Memory B cell (primary cell): ENCODE results near the gene BCAS1.

Experiments
- ATAC-seq: fragments of 150-1000 bp; cut with Tn5 transposase; 2 replicates; pipeline ENCODE4 v1.10.0; 2021; ENCODE audit warnings: low read depth, mild to moderate bottlenecking, moderate library complexity
- DNase-seq, 2 donors: peaks; one replicate each; pipeline ENCODE4 v3.0.0; 2022; ENCODE audit warnings: low spot score in 2 of 2
- H3K27ac Mint-ChIP-seq: one replicate; pipeline ENCODE4 v1.8.0; 2022; ENCODE audit warnings: mild to moderate bottlenecking, moderate library complexity, mixed read lengths
- H3K27me3 Mint-ChIP-seq: one replicate; pipeline ENCODE4 v1.8.0; 2022; ENCODE audit warnings: mixed read lengths
- H3K36me3 Mint-ChIP-seq: one replicate; pipeline ENCODE4 v1.8.0; 2022; ENCODE audit warnings: mild to moderate bottlenecking, mixed read lengths
- H3K4me1 Mint-ChIP-seq: one replicate; pipeline ENCODE4 v1.8.0; 2022; ENCODE audit warnings: mixed read lengths
- H3K4me3 Mint-ChIP-seq: one replicate; pipeline ENCODE4 v1.8.0; 2022; ENCODE audit warnings: mild to moderate bottlenecking, moderate library complexity, mixed read lengths
- H3K9me3 Mint-ChIP-seq: one replicate; pipeline ENCODE4 v1.8.0; 2022; ENCODE audit warnings: mixed read lengths

BCAS1 gene

GRCh38 chr20:54042021-54042420 lies 28.4 kb downstream of the BCAS1 start:
- no peak for ATAC-seq
- Mint-ChIP-seq H3K27ac (no peak overlapping the region), H3K4me1 (no peaks in the 10 kb centered on the region), H3K4me3 (no peak overlapping the region), H3K27me3 (peaks cover 1% of the 10 kb centered on the region), H3K36me3 (peaks cover 2% of the 10 kb centered on the region), H3K9me3 (peaks cover 2% of the 10 kb centered on the region)
- DNase-seq = no peak

- DNase-seq = no peak
- Mint-ChIP-seq H3K4me1 (no peaks in the 10 kb centered on the region), H3K9me3 (peaks cover 2% of the 10 kb centered on the region)
Measured at GRCh38 chr20:54041336-54041735, 29.1 kb downstream of the BCAS1 start.

GRCh38 chr20:54040531-54040930 lies 29.9 kb downstream of the BCAS1 start:
- peaks cover 1% of the 10 kb centered on the region for H3K27me3 Mint-ChIP-seq
- no peaks in the 10 kb centered on the region for H3K9me3 Mint-ChIP-seq
- H3K36me3 Mint-ChIP-seq = no peaks in the 10 kb centered on the region
- H3K4me1 Mint-ChIP-seq = no peaks in the 10 kb centered on the region
- ATAC-seq (no peak), DNase-seq (no peak)
- H3K27ac Mint-ChIP-seq = no peak overlapping the region
- no peak overlapping the region for H3K4me3 Mint-ChIP-seq

More at GRCh38 chr20:54041336-54041735, 29.1 kb downstream of the BCAS1 start:
- no peak overlapping the region for H3K27ac Mint-ChIP-seq
- no peak for ATAC-seq
- peaks cover 2% of the 10 kb centered on the region for H3K36me3 Mint-ChIP-seq
- no peak overlapping the region for H3K4me3 Mint-ChIP-seq
- H3K27me3 Mint-ChIP-seq = peaks cover 1% of the 10 kb centered on the region

- no peaks in the 10 kb centered on the region for H3K4me1 Mint-ChIP-seq
- H3K4me3 Mint-ChIP-seq = no peak overlapping the region
- H3K27ac Mint-ChIP-seq = no peak overlapping the region
- ATAC-seq (no peak), DNase-seq (no peak)
- H3K36me3 Mint-ChIP-seq = peaks cover 2% of the 10 kb centered on the region
- peaks cover 1% of the 10 kb centered on the region for H3K27me3 Mint-ChIP-seq
- H3K9me3 Mint-ChIP-seq = no peaks in the 10 kb centered on the region
Measured at GRCh38 chr20:54038961-54039360, 31.4 kb downstream of the BCAS1 start.

- ATAC-seq = no peak
- peaks cover 4% of the 10 kb centered on the region for H3K36me3 Mint-ChIP-seq
- H3K4me1 Mint-ChIP-seq = no peaks in the 10 kb centered on the region
- DNase-seq = no peak
- no peak overlapping the region for H3K4me3 Mint-ChIP-seq
- H3K9me3 Mint-ChIP-seq = peaks cover 6% of the 10 kb centered on the region
- H3K27me3 Mint-ChIP-seq = peaks cover 1% of the 10 kb centered on the region
- H3K27ac Mint-ChIP-seq = peak overlapping the region; percentile 30
Measured at GRCh38 chr20:54037525-54037924, 32.9 kb downstream of the BCAS1 start.

- H3K9me3 Mint-ChIP-seq = peaks cover 10% of the 10 kb centered on the region
- H3K27me3 Mint-ChIP-seq = no peaks in the 10 kb centered on the region
Measured at GRCh38 chr20:54029643-54030042, 40.8 kb downstream of the BCAS1 start.

GRCh38 chr20:54029176-54029575 lies 41.2 kb downstream of the BCAS1 start:
- ATAC-seq (no peak), DNase-seq (no peak)
- H3K36me3 Mint-ChIP-seq = peaks cover 25% of the 10 kb centered on the region
- H3K27me3 Mint-ChIP-seq = no peaks in the 10 kb centered on the region
- H3K4me1 Mint-ChIP-seq = no peaks in the 10 kb centered on the region
- no peak overlapping the region for H3K27ac Mint-ChIP-seq
- H3K9me3 Mint-ChIP-seq = peaks cover 10% of the 10 kb centered on the region
- no peak overlapping the region for H3K4me3 Mint-ChIP-seq

More at GRCh38 chr20:54029643-54030042, 40.8 kb downstream of the BCAS1 start:
- Mint-ChIP-seq H3K4me3 (no peak overlapping the region), H3K4me1 (no peaks in the 10 kb centered on the region), H3K27ac (no peak overlapping the region), H3K36me3 (peaks cover 21% of the 10 kb centered on the region)
- DNase-seq (no peak), ATAC-seq (no peak)

GRCh38 chr20:54028276-54029011 lies 42.0 kb downstream of the BCAS1 start:
- no peaks in the 10 kb centered on the region for H3K4me1 Mint-ChIP-seq
- H3K4me3 Mint-ChIP-seq = no peak overlapping the region
- H3K27me3 Mint-ChIP-seq = no peaks in the 10 kb centered on the region
- peaks cover 10% of the 10 kb centered on the region for H3K9me3 Mint-ChIP-seq
- peaks cover 26% of the 10 kb centered on the region for H3K36me3 Mint-ChIP-seq
- no peak for ATAC-seq
- no peak for DNase-seq
- no peak overlapping the region for H3K27ac Mint-ChIP-seq

GRCh38 chr20:54027704-54028103 lies 42.7 kb downstream of the BCAS1 start:
- Mint-ChIP-seq H3K4me3 (no peak overlapping the region), H3K27me3 (no peaks in the 10 kb centered on the region), H3K36me3 (peaks cover 24% of the 10 kb centered on the region), H3K4me1 (no peaks in the 10 kb centered on the region), H3K27ac (no peak overlapping the region), H3K9me3 (peaks cover 6% of the 10 kb centered on the region)
- ATAC-seq = no peak
- no peak for DNase-seq

- no peak for ATAC-seq
- H3K9me3 Mint-ChIP-seq = no peaks in the 10 kb centered on the region
- H3K27me3 Mint-ChIP-seq = no peaks in the 10 kb centered on the region
- no peak overlapping the region for H3K4me3 Mint-ChIP-seq
- H3K27ac Mint-ChIP-seq = no peak overlapping the region
- H3K4me1 Mint-ChIP-seq = no peaks in the 10 kb centered on the region
- peaks cover 16% of the 10 kb centered on the region for H3K36me3 Mint-ChIP-seq
- DNase-seq = no peak
Measured at GRCh38 chr20:54026295-54027064, 43.9 kb downstream of the BCAS1 start.

GRCh38 chr20:54025251-54025771 lies 45.1 kb downstream of the BCAS1 start:
- Mint-ChIP-seq H3K36me3 (peaks cover 15% of the 10 kb centered on the region), H3K27me3 (no peaks in the 10 kb centered on the region), H3K27ac (no peak overlapping the region), H3K9me3 (no peaks in the 10 kb centered on the region), H3K4me1 (no peaks in the 10 kb centered on the region), H3K4me3 (no peak overlapping the region)
- ATAC-seq (no peak), DNase-seq (no peak)

GRCh38 chr20:54023406-54023805 lies 47.0 kb downstream of the BCAS1 start:
- H3K9me3 Mint-ChIP-seq = no peaks in the 10 kb centered on the region
- DNase-seq (no peak), ATAC-seq (no peak)
- H3K27me3 Mint-ChIP-seq = no peaks in the 10 kb centered on the region
- peaks cover 2% of the 10 kb centered on the region for H3K4me1 Mint-ChIP-seq
- H3K4me3 Mint-ChIP-seq = no peak overlapping the region
- peaks cover 13% of the 10 kb centered on the region for H3K36me3 Mint-ChIP-seq
- no peak overlapping the region for H3K27ac Mint-ChIP-seq

GRCh38 chr20:54021446-54022235 lies 48.8 kb downstream of the BCAS1 start:
- H3K27ac Mint-ChIP-seq = no peak overlapping the region
- H3K36me3 Mint-ChIP-seq = peaks cover 5% of the 10 kb centered on the region
- H3K4me1 Mint-ChIP-seq = peaks cover 16% of the 10 kb centered on the region
- H3K4me3 Mint-ChIP-seq = no peak overlapping the region
- DNase-seq (no peak), ATAC-seq (no peak)
- H3K27me3 Mint-ChIP-seq = no peaks in the 10 kb centered on the region
- no peaks in the 10 kb centered on the region for H3K9me3 Mint-ChIP-seq

- H3K36me3 Mint-ChIP-seq = peaks cover 5% of the 10 kb centered on the region
- H3K4me1 Mint-ChIP-seq = peaks cover 16% of the 10 kb centered on the region
- H3K4me3 Mint-ChIP-seq = no peak overlapping the region
- H3K9me3 Mint-ChIP-seq = no peaks in the 10 kb centered on the region
- no peak overlapping the region for H3K27ac Mint-ChIP-seq
- H3K27me3 Mint-ChIP-seq = no peaks in the 10 kb centered on the region
- ATAC-seq = no peak
- DNase-seq = no peak
Measured at GRCh38 chr20:54020868-54021267, 49.5 kb downstream of the BCAS1 start.
